ENCODE measurements around the gene ZNF483.
"Not testable (repeated sequence)": the region's sequence is repeated elsewhere in the genome, so short reads cannot be mapped to it uniquely, and the experiment has no call there.

The ZNF483 gene

DNA sequence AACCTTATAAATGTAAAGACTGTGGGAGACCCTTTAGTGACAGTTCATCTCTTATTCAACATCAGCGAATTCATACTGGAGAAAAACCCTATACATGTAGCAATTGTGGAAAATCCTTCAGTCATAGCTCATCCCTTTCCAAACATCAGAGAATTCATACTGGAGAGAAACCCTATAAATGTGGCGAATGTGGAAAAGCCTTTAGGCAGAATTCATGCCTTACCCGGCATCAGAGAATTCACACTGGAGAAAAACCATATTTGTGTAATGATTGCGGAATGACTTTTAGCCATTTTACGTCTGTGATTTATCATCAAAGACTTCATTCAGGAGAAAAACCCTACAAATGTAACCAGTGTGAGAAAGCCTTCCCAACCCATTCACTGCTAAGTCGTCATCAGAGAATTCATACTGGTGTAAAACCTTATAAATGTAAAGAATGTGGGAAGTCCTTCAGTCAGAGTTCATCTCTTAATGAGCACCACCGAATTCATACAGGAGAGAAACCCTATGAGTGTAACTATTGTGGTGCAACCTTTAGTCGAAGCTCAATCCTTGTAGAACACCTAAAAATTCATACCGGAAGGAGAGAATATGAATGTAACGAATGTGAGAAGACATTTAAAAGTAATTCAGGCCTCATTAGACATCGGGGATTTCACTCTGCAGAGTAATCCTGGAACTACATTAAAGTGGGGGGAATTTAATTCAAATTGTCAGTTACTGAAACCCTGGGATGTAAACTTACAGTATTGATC lies 17.7 kb downstream of the ZNF483 start:
- no peak for DNase-seq

DNA sequence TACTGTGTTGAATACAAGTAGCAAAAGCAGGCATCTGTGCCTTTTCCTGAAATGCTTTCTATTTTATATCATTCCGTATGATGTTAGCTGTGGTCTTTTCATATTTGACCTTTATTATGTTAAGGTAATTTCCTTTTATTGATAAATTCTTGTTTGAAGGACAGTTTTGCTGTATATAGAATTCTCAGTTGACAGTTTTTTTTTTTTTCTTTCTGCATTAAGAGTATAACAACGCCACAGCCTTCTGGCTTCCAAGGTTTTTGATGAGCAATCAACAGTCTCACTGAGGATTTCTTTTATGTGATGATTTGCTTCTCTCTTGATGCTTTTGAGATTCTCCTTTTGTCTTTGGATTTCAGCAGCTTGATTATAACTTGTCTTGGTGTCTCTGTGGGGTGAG lies 23.6 kb downstream of the ZNF483 start:
- DNase-seq: no peak

DNA sequence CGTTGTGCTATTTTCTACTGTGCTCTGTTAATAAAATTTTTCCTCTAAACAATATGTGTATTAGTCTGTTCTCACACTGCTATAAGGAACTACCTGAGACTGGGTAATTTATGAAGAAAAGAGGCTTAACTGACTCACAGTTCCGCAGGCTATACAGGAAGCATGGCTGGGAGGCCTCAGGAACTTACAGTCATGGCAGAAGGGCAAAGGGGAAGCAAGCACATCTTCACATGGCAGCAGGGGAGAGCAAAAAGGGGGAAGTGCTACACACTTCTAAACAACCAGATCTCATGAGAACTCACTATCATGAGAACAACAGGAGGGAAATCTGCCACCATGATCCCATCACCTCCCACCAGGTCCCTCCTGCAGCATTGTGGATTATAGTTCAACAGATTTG lies 30.4 kb downstream of the ZNF483 start:
- DNase-seq: not testable (repeated sequence)

DNA sequence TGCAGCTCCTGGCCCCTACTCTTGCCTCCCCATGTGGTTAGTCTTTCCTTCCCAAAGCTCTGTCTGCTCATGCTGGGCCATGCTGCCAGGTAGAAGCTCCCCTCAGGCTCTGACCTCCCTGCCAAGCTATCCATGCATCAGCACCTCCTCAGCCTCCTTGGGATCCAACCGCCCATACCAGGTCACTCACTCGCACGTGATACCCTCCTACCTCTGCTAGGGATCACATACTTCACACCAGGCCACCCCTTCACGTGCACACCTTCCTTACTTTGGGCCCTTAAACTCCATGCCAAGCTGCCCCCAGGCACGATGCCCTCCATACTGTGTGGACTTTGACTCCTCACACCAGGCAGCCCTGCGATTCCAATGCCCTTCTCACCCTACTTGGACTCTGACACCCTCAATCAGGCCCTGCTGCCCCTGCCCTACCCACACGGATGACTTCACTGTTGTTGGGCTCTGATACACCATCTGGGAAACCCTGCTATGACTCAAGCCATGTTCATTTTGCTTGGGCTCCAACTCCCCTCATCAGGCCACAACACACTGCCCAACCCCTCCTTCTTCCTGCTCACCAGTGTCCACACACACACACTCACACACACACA lies 34.1 kb downstream of the ZNF483 start:
- DNase-seq: no peak

DNA sequence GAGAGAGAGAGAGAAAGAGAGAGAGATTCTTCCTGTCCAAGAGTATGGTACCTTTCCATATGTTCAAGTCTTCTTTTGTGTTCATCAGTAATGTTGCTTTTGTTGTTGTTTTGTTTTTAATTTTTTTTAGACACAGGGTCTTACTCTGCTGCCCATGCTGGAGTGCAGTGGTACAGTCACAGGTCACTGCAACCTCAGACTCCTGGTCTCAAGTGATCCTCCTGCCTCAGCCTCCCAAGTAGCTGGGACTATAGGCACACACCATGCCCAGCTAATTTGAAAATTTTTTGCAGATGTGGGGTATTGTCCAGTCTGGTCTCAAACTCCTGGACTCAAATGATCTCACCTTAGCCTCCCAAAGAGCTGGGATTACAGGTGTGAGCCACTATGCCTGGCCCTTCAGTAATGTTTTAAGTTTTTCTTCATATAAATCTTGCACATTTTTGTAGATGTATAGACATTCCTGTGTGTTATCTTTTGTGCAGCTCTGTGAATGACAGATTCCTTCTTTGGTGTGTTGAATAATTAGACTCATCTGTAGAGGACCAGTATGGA lies 36.3 kb downstream of the ZNF483 start:
- DNase-seq: no peak

DNA sequence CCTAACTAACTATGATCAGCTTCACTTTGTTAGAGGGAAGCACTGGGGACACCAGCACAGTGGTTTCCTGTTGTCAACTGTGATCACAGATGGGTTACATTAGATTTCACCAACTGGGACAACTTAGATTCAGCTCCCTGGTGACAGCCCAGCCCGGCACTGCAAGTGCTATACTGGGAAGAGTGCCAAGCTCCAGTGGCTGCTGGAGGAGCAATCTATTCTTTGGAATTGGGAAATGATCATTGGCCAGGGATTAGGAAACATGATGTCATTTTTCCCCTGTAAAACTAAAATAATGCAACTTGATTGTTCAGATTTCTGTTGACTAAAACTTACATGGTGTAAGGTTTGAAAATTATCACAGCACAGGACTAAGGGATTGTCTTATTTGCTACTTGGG lies 41.3 kb downstream of the ZNF483 start:
- peak in 9 of 56 donors; percentile 1 to 16 (median 3) for DNase-seq

DNA sequence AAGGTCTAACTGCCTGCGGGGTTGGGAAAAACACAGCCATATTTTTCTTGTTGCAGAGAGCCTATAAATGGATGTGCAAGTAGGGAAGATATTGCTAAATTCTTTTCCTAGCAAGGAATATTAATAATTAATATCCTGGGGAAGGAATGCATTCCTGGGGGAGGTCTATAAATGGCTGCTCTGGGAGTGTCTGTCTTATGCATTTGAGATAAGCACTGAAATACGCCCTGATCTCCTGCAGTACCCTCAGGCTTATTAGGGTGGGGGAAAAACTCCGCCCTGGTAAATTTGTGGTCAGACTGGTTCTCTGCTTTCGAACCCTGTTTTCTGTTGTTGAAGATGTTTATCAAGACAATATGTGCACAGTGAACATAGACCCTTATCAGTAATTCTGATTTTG lies 43.1 kb downstream of the ZNF483 start:
- DNase-seq: not testable (repeated sequence)

DNA sequence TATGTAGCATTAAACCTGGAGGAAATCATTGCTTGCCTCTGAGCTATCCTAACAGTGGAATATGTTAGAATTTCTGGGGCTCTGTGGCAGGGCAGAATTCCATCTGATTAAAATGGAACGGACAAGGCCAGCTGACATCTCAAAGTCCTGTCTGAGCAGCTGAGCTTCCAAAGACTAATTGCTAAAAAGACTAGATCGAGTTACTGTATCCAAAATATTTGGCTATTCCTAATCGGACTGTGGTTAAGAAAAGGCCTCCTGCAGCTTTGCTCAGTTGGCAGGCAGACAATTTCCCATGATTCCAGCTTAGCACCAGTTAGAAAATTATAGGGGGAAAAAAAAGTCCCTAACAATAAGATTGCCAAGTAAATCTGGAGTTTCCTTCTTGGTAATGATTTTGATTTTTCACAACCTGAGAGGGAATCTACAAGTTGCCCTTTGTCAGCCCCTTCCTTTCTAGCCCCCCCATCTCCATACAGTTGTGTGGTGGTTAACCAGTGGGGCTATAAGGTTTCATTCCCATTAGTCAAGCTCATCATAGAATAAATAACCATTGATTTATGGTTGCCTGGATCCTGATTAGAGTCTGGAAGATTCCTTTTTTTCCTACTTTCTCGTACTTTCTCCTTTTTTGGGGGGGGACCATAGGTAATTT lies 48.1 kb downstream of the ZNF483 start:
- DNase-seq: peak in 1 of 56 donors; percentile 7

DNA sequence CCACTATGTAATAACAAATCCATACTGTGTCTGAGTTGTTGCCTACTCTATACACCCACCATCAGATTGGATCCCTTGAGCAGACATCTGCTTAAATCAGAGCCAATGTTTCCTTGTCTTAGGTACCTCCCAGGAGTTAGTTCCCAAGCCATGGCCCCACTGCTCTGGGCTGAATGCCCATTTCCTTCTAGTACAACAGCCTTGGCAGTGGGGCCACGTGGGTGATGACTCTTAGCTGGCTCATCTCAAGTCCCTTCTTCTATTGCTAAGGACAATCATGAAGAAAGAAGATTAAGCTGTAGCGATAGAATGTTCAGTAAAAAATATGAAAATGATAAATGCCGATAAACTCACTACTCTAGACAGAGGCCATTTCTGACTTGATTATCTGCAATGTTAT lies 57.9 kb downstream of the ZNF483 start:
- DNase-seq: no peak

DNA sequence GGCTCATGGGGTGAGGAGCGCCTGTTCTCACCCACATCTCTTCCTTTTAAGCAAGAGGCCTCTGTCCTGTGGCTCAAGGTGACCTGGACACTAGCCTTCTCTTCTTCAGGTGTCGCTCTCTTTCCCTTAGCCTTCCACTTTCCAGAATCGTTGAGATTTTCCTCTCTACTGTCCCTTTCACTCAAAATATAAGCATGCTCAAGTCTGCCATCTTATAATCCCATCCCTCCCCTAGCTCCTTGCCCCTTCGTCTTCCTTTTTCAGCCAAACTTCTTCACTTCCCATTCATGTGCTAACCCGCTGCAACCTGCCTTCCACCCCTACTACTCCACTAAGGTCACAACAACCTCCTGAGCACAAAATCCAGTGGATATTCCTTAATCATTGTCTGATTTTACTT lies 61.4 kb downstream of the ZNF483 start:
- no peak for DNase-seq

DNA sequence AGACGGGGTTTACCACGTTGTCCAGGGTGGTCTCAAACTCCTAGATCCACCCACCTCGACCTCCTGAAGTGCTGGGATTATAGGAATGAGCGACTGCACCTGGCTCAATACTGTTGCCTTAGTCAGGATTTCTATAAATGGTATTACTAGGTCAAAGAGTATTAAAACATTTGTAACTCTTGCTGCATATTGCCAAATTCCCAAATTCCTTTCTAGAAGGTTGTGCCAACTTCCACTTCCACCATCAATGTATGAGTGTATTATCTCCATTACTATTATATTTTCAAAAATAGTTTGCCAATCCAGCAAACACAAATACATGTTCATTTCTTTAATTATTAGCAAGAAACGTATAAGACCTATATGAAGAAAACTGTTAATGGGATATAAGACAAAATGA lies 63.9 kb downstream of the ZNF483 start:
- no peak for DNase-seq

DNA sequence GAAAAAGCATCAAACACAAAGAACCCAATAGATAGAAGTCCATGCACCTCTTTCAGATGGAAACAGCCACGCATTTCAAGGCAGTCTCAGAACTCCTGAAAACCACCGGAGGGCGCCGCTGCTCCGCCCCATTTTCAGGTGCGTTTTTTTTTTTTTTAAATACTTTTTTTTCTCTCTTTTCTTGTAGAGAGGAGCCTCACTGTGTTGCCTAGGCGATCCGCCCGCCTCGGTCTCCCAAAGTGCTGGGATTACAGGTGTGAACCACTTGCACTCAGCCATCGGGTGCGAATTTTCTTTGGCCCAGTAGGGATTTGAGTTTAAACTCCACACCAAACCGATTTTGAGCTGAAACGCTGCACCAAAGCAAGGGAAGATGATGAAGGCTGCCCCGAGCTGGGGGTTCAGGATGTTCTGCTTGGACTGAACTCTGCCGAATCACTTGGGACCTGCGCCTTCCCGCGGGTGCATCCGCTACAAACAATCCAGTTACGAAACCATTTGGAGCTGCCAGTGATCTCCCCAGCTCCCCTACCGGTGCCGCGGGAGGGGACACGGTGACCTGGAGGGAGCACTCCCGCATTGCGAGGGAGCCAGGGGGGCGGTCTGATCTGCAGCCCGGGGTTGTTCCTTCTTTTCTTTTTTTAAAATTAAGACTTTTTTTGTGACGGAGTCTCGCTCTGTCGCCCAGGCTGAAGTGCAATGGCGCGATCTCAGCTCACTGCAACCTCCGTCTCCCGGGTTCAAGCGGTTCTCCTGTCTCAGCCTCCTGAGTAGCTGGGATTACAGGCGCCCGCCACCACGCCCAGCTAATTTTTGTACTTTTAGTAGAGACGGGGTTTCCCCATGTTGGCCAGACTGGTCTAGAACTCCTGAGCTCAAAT lies 73.1 kb downstream of the ZNF483 start:
- DNase-seq: peak in 35 of 56 donors; percentile 3 to 73 (median 22)

DNA sequence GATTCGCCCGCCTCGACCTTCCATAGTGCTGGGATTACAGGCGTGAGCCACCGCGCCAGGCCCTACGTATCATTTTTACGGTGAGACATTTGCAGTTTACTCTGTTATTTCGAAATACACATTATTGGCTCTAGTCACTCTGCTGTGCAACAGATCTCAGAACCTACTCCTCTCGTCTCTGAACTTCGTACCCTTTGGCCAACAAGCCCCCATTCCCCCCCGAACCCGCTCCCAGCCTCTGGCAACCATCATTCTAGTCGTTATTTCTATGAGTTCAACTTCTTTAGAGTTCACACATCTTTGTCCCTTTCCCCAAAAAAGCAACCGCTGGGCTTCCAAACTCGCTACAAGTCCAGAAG lies 73.7 kb downstream of the ZNF483 start:
- peak in 5 of 56 donors; percentile 8 to 32 (median 26) for DNase-seq

DNA sequence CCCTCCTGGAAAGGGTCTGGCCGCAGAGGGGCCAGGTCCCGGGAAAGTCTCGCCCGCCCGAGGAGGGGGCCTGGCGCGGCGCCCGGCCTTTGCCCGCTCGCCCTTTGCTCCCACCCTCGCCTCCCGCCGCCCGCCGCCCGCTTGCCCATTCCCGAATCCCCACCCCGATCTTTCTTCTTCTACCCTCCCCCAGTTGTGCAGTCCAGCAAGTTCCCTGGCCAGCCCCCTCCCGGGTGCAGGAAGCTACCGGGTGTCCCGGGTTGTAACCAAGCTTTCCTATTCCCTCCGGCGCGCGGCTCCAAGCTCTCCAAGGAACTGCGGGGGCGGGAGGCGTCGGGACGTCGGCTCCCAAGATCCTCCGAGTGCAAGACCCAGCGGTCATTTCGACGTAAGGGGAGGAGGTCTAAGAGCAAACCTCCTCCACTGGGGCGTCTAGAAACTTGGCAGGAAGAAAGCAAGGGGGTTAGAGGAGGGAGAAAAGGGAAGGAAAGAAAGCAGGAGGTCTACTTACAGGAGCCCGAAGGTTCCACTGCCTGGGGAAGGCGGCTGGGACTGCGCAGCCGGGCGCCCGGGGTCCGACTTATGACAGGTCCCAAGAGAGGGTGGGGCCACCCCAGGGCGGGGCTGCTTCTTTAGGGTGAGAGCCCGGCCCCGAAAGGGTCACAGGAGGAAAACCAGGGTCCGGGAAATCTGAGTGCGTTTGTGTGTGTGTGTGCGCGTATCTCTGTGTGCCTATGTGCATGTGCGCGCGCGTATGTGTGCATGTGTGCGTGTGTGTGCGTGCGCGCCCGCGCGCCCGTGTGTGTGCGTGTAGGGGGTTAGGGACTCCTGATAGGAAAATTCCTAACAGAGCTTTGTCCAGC lies 74.3 kb downstream of the ZNF483 start, which contains the start of gene PTGR1:
PTGR1 (minus strand) TSS at position 556 of the 863 bp plus-strand sequence. CDS start 2,225 bp downstream, outside the sequence.
- peak in 51 of 56 donors; percentile 4 to 76 (median 48) for DNase-seq

DNA sequence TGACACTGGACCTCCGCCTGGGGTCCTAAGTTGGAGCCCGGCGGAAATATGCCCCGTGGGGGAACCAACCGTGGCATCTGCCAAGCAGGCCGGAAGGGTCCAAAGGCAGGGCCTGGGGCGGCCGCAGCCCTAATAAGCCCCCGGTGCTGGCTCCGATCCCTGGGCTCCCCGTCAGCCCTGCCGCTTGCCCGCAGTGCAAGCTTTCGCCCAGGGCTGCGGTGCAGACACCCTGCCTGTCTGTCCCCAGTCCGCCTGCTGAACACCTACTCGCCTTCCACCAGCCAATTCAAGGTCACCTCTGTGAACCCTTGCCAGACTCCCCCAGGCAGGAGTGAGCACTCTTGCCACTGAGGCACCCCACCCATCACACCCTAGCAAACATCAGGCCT lies 75.0 kb downstream of the ZNF483 start:
- DNase-seq: peak in 4 of 56 donors; percentile 19 to 40 (median 30)

DNA sequence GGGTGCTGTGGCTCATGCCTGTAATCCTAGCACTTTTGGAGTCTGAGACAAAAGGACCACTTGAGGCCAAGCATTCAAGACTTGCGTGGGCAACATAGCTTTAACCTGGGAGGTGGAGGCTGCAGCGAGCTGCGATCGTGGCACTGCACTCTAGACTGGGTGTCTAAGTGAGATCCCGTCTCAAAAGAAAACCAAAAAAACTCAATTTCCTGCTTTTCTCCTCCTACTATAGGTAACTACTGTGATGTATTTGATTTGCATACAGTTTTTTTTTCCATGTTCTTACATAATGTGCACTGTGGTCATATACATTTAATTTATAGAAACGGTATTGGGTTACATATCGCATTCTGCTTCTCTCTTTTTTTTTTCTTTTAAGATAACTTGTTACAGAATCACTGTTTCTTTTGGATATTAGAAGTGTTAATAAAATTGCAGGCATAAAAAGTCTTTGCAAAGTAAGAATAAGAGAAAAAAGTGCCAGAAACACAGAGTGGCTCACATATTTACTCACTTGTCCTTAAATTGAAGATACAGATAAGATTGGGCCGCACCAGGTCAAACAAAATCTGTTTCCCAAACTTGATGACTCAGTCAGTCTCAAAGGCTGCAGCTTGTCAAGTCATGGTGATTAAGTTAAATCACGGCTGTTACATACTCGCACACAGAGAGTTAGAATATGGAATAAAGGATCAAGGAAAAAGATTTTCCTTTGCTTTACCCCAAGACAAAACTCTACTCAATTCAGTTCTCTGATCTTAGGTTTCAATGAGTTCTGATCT lies 76.4 kb downstream of the ZNF483 start:
- DNase-seq: no peak

DNA sequence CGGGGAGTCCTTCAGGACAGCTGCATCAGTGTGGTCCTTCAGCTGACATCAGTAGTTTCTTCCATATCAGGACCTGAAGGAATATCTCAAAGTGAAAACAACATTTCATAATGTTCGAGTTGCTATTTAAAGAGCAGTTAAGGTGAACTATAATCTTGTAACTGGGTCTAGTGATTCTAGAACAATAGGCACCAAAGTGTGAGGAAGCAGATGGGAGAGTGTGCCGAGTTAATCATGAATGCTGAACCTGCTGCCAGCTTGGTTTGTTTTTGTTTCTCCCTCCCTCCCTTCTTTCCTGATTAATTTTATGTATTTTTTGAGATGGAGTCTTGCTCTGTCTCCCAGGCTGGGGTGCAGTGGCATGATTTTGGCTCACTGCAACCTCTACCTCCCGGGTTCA lies 78.1 kb downstream of the ZNF483 start:
- DNase-seq: no peak

DNA sequence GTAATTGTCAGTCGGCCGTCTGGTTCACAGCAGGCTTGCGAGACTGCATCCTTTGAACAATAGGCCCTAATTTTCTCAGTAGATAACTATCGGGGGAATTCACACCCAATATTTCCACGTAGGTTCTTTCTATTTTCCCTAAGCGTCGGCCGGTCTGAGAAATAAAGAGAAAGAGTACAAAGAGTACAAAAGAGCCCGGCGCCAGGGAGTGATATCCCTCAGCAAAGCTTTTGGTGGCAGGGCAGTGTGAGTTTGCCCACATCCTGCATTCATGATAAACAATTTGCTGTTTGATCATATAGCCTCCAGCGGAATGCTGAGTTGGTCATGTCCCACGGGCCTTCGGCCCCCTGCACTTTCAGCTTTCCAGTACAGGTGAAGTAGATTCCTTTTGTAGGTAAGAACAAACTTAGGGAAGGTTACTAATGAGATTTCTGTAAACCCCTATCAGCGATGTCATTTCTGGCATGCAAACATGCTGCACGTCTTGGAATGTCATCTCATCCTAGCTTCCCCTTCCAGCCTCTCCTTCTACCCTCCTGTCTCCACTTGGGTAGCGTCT lies 79.2 kb downstream of the ZNF483 start:
- no peak for DNase-seq

DNA sequence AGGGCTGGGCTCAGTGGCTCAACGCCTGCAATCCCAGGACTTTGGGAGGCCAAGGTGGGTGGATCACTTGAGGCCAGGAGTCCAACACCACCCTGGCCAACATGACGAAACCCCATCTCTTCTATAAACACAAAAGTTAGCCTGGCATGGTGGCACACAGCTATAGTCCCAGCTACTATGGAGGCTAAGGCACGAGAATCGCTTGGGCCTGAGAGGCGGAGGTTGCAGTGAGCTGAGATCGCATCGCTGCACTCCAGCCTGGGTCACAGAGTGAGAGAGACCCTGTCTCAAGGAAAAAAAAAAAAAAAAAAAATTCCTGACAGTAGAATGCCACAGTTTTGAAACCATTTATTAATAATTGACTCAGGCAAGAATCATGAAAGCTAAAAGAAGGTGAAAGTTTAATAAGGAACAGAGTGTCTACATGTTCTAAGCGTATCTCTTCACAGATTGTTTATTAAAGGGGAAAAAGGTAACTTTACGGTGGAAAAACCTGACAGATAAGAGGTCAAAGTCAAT lies 80.1 kb downstream of the ZNF483 start:
- no peak for DNase-seq

All from amygdala (tissue), 56 donors.